ENCODE results near the gene NID1. TPM values are rescaled to one million over a fixed set of nuclear protein-coding genes. Genes with fewer than 3 reads are reported as not detected.
"Not testable (repeated sequence)": the region's sequence is repeated elsewhere in the genome, so short reads cannot be mapped to it uniquely, and the experiment has no call there.

The NID1 gene
- total and polyA plus RNA-seq, 2 experiments from 2014 or later = 77.7 to 82.0 TPM

- no peaks in the 10 kb centered on the region for H4K20me1 ChIP-seq (ENCODE audit: insufficient read depth)
- H3K4me2 ChIP-seq (ENCODE audit: unreplicated experiment) = no peak overlapping the region
- WGBS, 2 experiments (ENCODE audit: low coverage in 1 of 2, low lambda C conversion rate in 2 of 2, missing lambda C conversion rate in 2 of 2) = 65 to 68% methylated on average over 5 of the region's 5 CpGs
- H3K9me2 ChIP-seq (ENCODE audit: insufficient read depth) = no peaks in the 10 kb centered on the region
- in situ Hi-C loops (cut with MboI) = no loop called here
- no peak overlapping the region for H2AFZ ChIP-seq
- H3K9ac ChIP-seq = no peak overlapping the region
- peaks cover 23% of the 10 kb centered on the region for H3F3A ChIP-seq (ENCODE audit: insufficient read depth)
- no peaks in the 10 kb centered on the region for H3K9me3 ChIP-seq (ENCODE audit: low read depth)
- no peaks in the 10 kb centered on the region for H3K27me3 ChIP-seq (replicated peaks; ENCODE audit: insufficient read depth)
- H3K27ac ChIP-seq = no peak overlapping the region
- no peak overlapping the region for H3K4me3 ChIP-seq
- peaks cover 20% of the 10 kb centered on the region for H3K4me1 ChIP-seq (ENCODE audit: insufficient read depth)
- DNase-seq = no peak
- peaks cover 41% of the 10 kb centered on the region for H3K36me3 ChIP-seq (ENCODE audit: low read depth)
- no peaks in the 10 kb centered on the region for H3K79me2 ChIP-seq (ENCODE audit: insufficient read depth)
- TF ChIP-seq EZH2 (IDR thresholded peaks at IDR 0.05; ENCODE audit: insufficient read depth, poor library complexity, severe bottlenecking) (no peak), EZH2phosphoT487 (IDR thresholded peaks at IDR 0.05; ENCODE audit: insufficient read depth, low read depth) (no peak)
Observed at GRCh38 chr1:235976490-235976889, 88.4 kb downstream of the NID1 start.

- Histone ChIP-seq H3K9me3 (ENCODE audit: low read depth) (no peaks in the 10 kb centered on the region), H3K4me1 (ENCODE audit: insufficient read depth) (peaks cover 26% of the 10 kb centered on the region), H3K4me2 (ENCODE audit: unreplicated experiment) (no peak overlapping the region), H2AFZ (no peak overlapping the region), H3K36me3 (ENCODE audit: low read depth) (peaks cover 32% of the 10 kb centered on the region), H3K9ac (no peak overlapping the region), H3K79me2 (ENCODE audit: insufficient read depth) (no peaks in the 10 kb centered on the region), H3K9me2 (ENCODE audit: insufficient read depth) (no peaks in the 10 kb centered on the region), H3K27ac (no peak overlapping the region), H4K20me1 (ENCODE audit: insufficient read depth) (no peaks in the 10 kb centered on the region), H3K27me3 (replicated peaks; ENCODE audit: insufficient read depth) (no peaks in the 10 kb centered on the region), H3F3A (ENCODE audit: insufficient read depth) (peaks cover 26% of the 10 kb centered on the region), H3K4me3 (no peak overlapping the region)
- DNase-seq = no peak
- WGBS, 2 experiments (ENCODE audit: low coverage in 1 of 2, low lambda C conversion rate in 2 of 2, missing lambda C conversion rate in 2 of 2) = 85 to 93% methylated on average over 1 of the region's 1 CpG
- TF ChIP-seq EZH2 (IDR thresholded peaks at IDR 0.05; ENCODE audit: insufficient read depth, poor library complexity, severe bottlenecking) = no peak
- no peak for TF ChIP-seq EZH2phosphoT487 (IDR thresholded peaks at IDR 0.05; ENCODE audit: insufficient read depth, low read depth)
- in situ Hi-C loops (cut with MboI) = loop anchor here (25.0 kb wide), 2 partner anchors 112 to 462 kb away; partner anchors contain the start of genes B3GALNT2 and LYST
Observed at GRCh38 chr1:235974616-235975015, 90.3 kb downstream of the NID1 start.

- WGBS, 2 experiments (ENCODE audit: low coverage in 1 of 2, low lambda C conversion rate in 2 of 2, missing lambda C conversion rate in 2 of 2) = 86 to 89% methylated on average over 3 of the region's 3 CpGs
- peaks cover 26% of the 10 kb centered on the region for H3F3A ChIP-seq (ENCODE audit: insufficient read depth)
- H3K36me3 ChIP-seq (ENCODE audit: low read depth) = peaks cover 15% of the 10 kb centered on the region
- H2AFZ ChIP-seq = peak overlapping the region; percentile 92
- not testable (repeated sequence) for H3K9me2 ChIP-seq (ENCODE audit: insufficient read depth); H3K79me2 ChIP-seq (ENCODE audit: insufficient read depth); DNase-seq; H3K27me3 ChIP-seq (replicated peaks; ENCODE audit: insufficient read depth); H3K9me3 ChIP-seq (ENCODE audit: low read depth); H4K20me1 ChIP-seq (ENCODE audit: insufficient read depth)
- peak overlapping the region; percentile 100 for H3K27ac ChIP-seq
- in situ Hi-C loops (cut with MboI) = loop anchor here (25.0 kb wide), 2 partner anchors 110 to 460 kb away; partner anchors contain the start of genes B3GALNT2 and LYST
- peaks cover 26% of the 10 kb centered on the region for H3K4me1 ChIP-seq (ENCODE audit: insufficient read depth)
- peak overlapping the region; percentile 75 for H3K4me3 ChIP-seq
- H3K9ac ChIP-seq = peak overlapping the region; percentile 98
- peak overlapping the region; percentile 97 for H3K4me2 ChIP-seq (ENCODE audit: unreplicated experiment)
Observed at GRCh38 chr1:235972691-235973090, 92.2 kb downstream of the NID1 start.

- H3K27me3 ChIP-seq (replicated peaks; ENCODE audit: insufficient read depth) = no peaks in the 10 kb centered on the region
- H3K79me2 ChIP-seq (ENCODE audit: insufficient read depth) = no peaks in the 10 kb centered on the region
- H2AFZ ChIP-seq = peak overlapping the region; percentile 92
- H3K4me1 ChIP-seq (ENCODE audit: insufficient read depth) = peaks cover 26% of the 10 kb centered on the region
- H3K27ac ChIP-seq = peak overlapping the region; percentile 100
- peak overlapping the region; percentile 98 for H3K9ac ChIP-seq
- H3K4me3 ChIP-seq = peak overlapping the region; percentile 75
- TF ChIP-seq EZH2phosphoT487 (IDR thresholded peaks at IDR 0.05; ENCODE audit: insufficient read depth, low read depth) (no peak), EZH2 (IDR thresholded peaks at IDR 0.05; ENCODE audit: insufficient read depth, poor library complexity, severe bottlenecking) (no peak)
- 0 to 3% methylated on average over 5 of the region's 5 CpGs for WGBS, 2 experiments (ENCODE audit: low coverage in 1 of 2, low lambda C conversion rate in 2 of 2, missing lambda C conversion rate in 2 of 2)
- H3K4me2 ChIP-seq (ENCODE audit: unreplicated experiment) = peak overlapping the region; percentile 97
- H3K9me3 ChIP-seq (ENCODE audit: low read depth) = no peaks in the 10 kb centered on the region
- no peaks in the 10 kb centered on the region for H3K9me2 ChIP-seq (ENCODE audit: insufficient read depth)
- no peaks in the 10 kb centered on the region for H4K20me1 ChIP-seq (ENCODE audit: insufficient read depth)
- peaks cover 11% of the 10 kb centered on the region for H3K36me3 ChIP-seq (ENCODE audit: low read depth)
- in situ Hi-C loops (cut with MboI) = loop anchor here (25.0 kb wide), 2 partner anchors 110 to 460 kb away; partner anchors contain the start of genes B3GALNT2 and LYST
- DNase-seq = peak; percentile 84
- H3F3A ChIP-seq (ENCODE audit: insufficient read depth) = peaks cover 26% of the 10 kb centered on the region
Observed at GRCh38 chr1:235972311-235972689, 92.6 kb downstream of the NID1 start.
